Panc1 (cell line): ENCODE data around the gene KRT34.

Experiments
- CTCF ChIP-seq: fragments of 450-650 bp; IDR thresholded peaks from 2 replicates; pipeline ENCODE4 v1.5.1; 2017; ENCODE audit warnings: mild to moderate bottlenecking
- POLR2AphosphoS5 ChIP-seq: IDR thresholded peaks from 2 replicates; pipeline ENCODE4 v1.6.1; 2012; ENCODE audit warnings: mild to moderate bottlenecking, low read depth, low read length, moderate library complexity
- REST ChIP-seq, 2 experiments: IDR thresholded peaks; 2 replicates each; pipeline ENCODE4 v1.6.1; 2011 to 2012; ENCODE audit warnings: low read depth in 2 of 2, control low read depth in 1 of 2, low read length in 1 of 2, mild to moderate bottlenecking in 1 of 2, moderate library complexity in 1 of 2; ENCODE audit not compliant: insufficient read depth in 1 of 2
- SIN3A ChIP-seq: IDR thresholded peaks from 2 replicates; pipeline ENCODE4 v1.6.1; 2012; ENCODE audit warnings: low read depth, mild to moderate bottlenecking, low read length, moderate library complexity, borderline replicate concordance; ENCODE audit not compliant: insufficient read depth

GRCh38 chr17:41428591-41429291, 46.6 kb upstream of the KRT34 start:
- TF ChIP-seq POLR2AphosphoS5 (no peak), CTCF (no peak), SIN3A (no peak), REST (IDR thresholded peaks at IDR 0.05; ENCODE audit: insufficient read depth in 1 of 2, low read depth in 2 of 2, low read length in 1 of 2) (no peak)
